ENCODE data around the gene KCNJ10. TPM values are rescaled to one million over a fixed set of nuclear protein-coding genes. Genes with fewer than 3 reads are reported as not detected.

KCNJ10 gene
- polyA plus RNA-seq, 1 donor (not counting 4 experiments of a cell fraction or from before 2014, with no cell fraction given), result not detected

GRCh38 chr1:160080381-160081100 lies 10.6 kb upstream of the KCNJ10 start:
- Histone ChIP-seq H3K27ac (ENCODE audit: control insufficient read depth, insufficient read depth, low read length) (no peak overlapping the region), H3K4me2 (ENCODE audit: control insufficient read depth, extremely low read depth, insufficient read depth, low read depth, low read length) (no peak overlapping the region), H3K9me3 (ENCODE audit: control insufficient read depth, low read depth, low read length) (no peaks in the 10 kb centered on the region), H3K27me3 (ENCODE audit: control insufficient read depth, extremely low read depth, insufficient read depth, low read length) (peaks cover 37% of the 10 kb centered on the region), H3K36me3 (ENCODE audit: control insufficient read depth in 2 of 2, extremely low read depth in 1 of 2, insufficient read depth in 2 of 2, low read length in 2 of 2) (no peaks in the 10 kb centered on the region), H3K79me2 (ENCODE audit: control insufficient read depth, insufficient read depth, low read length) (no peaks in the 10 kb centered on the region), H4K20me1 (ENCODE audit: control insufficient read depth, extremely low read depth, insufficient read depth, low read length) (no peaks in the 10 kb centered on the region), H3K9ac (ENCODE audit: control insufficient read depth, extremely low read depth, insufficient read depth, low read length) (no peak overlapping the region), H2AFZ (ENCODE audit: control insufficient read depth, low read length) (no peak overlapping the region), H3K4me3 (ENCODE audit: control insufficient read depth in 2 of 3, extremely low read depth in 1 of 3, insufficient read depth in 2 of 3, low read depth in 1 of 3, low read length in 3 of 3) (no peak overlapping the region), H3K4me1 (ENCODE audit: control insufficient read depth, extremely low read depth, insufficient read depth, low read length) (peaks cover 5% of the 10 kb centered on the region), H3K9me1 (ENCODE audit: control insufficient read depth, extremely low read depth, insufficient read depth, low read length) (no peaks in the 10 kb centered on the region)
- FAIRE-seq (no peak), DNase-seq (ENCODE audit: low read depth, low spot score) (no peak)
- dilution Hi-C loops (cut with MboI; ENCODE audit: extremely low pct_ligation_motif_present, low sequenced_read_pairs), result no loop called here
- no peak for TF ChIP-seq EZH2 (IDR thresholded peaks at IDR 0.05; ENCODE audit: low read length)
- TF ChIP-seq CTCF (optimal IDR thresholded peaks at IDR 0.05 in 1 of 3, IDR thresholded peaks at IDR 0.05 in 1 of 3, conservative IDR thresholded peaks at IDR 0.05 in 1 of 3; ENCODE audit: extremely low read depth in 1 of 3, insufficient read depth in 2 of 3, low read length in 3 of 3), result no peak

- Histone ChIP-seq H3K36me3 (ENCODE audit: control insufficient read depth in 2 of 2, extremely low read depth in 1 of 2, insufficient read depth in 2 of 2, low read length in 2 of 2) (no peaks in the 10 kb centered on the region), H3K27ac (ENCODE audit: control insufficient read depth, insufficient read depth, low read length) (no peak overlapping the region), H4K20me1 (ENCODE audit: control insufficient read depth, extremely low read depth, insufficient read depth, low read length) (no peaks in the 10 kb centered on the region), H3K9ac (ENCODE audit: control insufficient read depth, extremely low read depth, insufficient read depth, low read length) (no peak overlapping the region), H3K4me1 (ENCODE audit: control insufficient read depth, extremely low read depth, insufficient read depth, low read length) (peaks cover 5% of the 10 kb centered on the region), H2AFZ (ENCODE audit: control insufficient read depth, low read length) (no peak overlapping the region), H3K9me1 (ENCODE audit: control insufficient read depth, extremely low read depth, insufficient read depth, low read length) (no peaks in the 10 kb centered on the region), H3K9me3 (ENCODE audit: control insufficient read depth, low read depth, low read length) (no peaks in the 10 kb centered on the region), H3K27me3 (ENCODE audit: control insufficient read depth, extremely low read depth, insufficient read depth, low read length) (peaks cover 37% of the 10 kb centered on the region), H3K4me3 (ENCODE audit: control insufficient read depth in 2 of 3, extremely low read depth in 1 of 3, insufficient read depth in 2 of 3, low read depth in 1 of 3, low read length in 3 of 3) (no peak overlapping the region), H3K79me2 (ENCODE audit: control insufficient read depth, insufficient read depth, low read length) (no peaks in the 10 kb centered on the region), H3K4me2 (ENCODE audit: control insufficient read depth, extremely low read depth, insufficient read depth, low read depth, low read length) (no peak overlapping the region)
- DNase-seq (ENCODE audit: low read depth, low spot score) (no peak), FAIRE-seq (no peak)
- dilution Hi-C loops (cut with MboI; ENCODE audit: extremely low pct_ligation_motif_present, low sequenced_read_pairs), result no loop called here
- TF ChIP-seq EZH2 (IDR thresholded peaks at IDR 0.05; ENCODE audit: low read length) (no peak), CTCF (optimal IDR thresholded peaks at IDR 0.05 in 1 of 3, IDR thresholded peaks at IDR 0.05 in 1 of 3, conservative IDR thresholded peaks at IDR 0.05 in 1 of 3; ENCODE audit: extremely low read depth in 1 of 3, insufficient read depth in 2 of 3, low read length in 3 of 3) (no peak)
These were observed 9.5 kb upstream of the KCNJ10 start for GRCh38 chr1:160079448-160079847.

All from keratinocyte (primary cell).